Activated CD8-positive, alpha-beta T cell treated with anti-CD3 and anti-CD28 coated beads for 36 hours (primary cell): ENCODE measurements around the gene STAC3. TPM values are rescaled to one million over a fixed set of nuclear protein-coding genes. Genes with fewer than 3 reads are reported as not detected.

Experiments used
- ATAC-seq: fragments of 200-7000 bp; cut with Tn5 transposase; one replicate; pipeline ENCODE4 v1.10.0; 2021; ENCODE audit warnings: mild to moderate bottlenecking, moderate library complexity
- CTCF ChIA-PET: fragments of 350-600 bp; sonication (Branson Sonifier 250); formaldehyde crosslinking; loops from one replicate; lab custom pipeline; 2021; ENCODE audit warnings: antibody characterized with exemption; lab: Charles Lee
- POLR2A ChIA-PET: fragments of 350-600 bp; sonication (Branson Sonifier 250); formaldehyde crosslinking; loops from one replicate; lab custom pipeline; 2021; ENCODE audit warnings: antibody characterized with exemption; lab: Charles Lee
- DNase-seq: peaks from one replicate; pipeline ENCODE4 v3.0.0-alpha.2; 2020
- H3K27ac Mint-ChIP-seq: one replicate; pipeline ENCODE4 v1.8.0; 2021; ENCODE audit warnings: mild to moderate bottlenecking, mixed read lengths
- H3K27me3 Mint-ChIP-seq: one replicate; pipeline ENCODE4 v1.8.0; 2021; ENCODE audit warnings: mixed read lengths
- H3K36me3 Mint-ChIP-seq: one replicate; pipeline ENCODE4 v1.8.0; 2021; ENCODE audit warnings: low read depth, mixed read lengths
- H3K4me1 Mint-ChIP-seq: one replicate; pipeline ENCODE4 v1.8.0; 2021; ENCODE audit warnings: low read depth, mixed read lengths
- H3K4me3 Mint-ChIP-seq: one replicate; pipeline ENCODE4 v1.8.0; 2021; ENCODE audit warnings: mild to moderate bottlenecking, moderate library complexity, mixed read lengths
- H3K9me3 Mint-ChIP-seq: one replicate; pipeline ENCODE4 v1.8.0; 2021; ENCODE audit warnings: mixed read lengths
- intact Hi-C: fragments of 100-400 bp; cut with micrococcal nuclease; formaldehyde crosslinking; loops from one replicate; pipeline ENCODE4 v1.10.0; 2022
- total RNA-seq, 2 experiments: library from RNA; stranded (reverse); gene quantifications; one replicate each; pipeline ENCODE4 v1.2.3, GENCODE V29; 2021
- TF ChIP-seq, protein P1 (sequence below): fragments of 200-600 bp; IDR thresholded peaks from one replicate; pipeline ENCODE4 v1.8.0; 2022; ENCODE audit warnings: antibody characterized with exemption, mild to moderate bottlenecking

Gene STAC3
- total RNA-seq, 2 experiments from 2014 or later: 1.7 to 2.1 TPM

- DNase-seq (peak; percentile 86), ATAC-seq (peak; percentile 22)
- Mint-ChIP-seq H3K4me1 (peaks cover 46% of the 10 kb centered on the region), H3K27ac (no peak overlapping the region), H3K27me3 (peaks cover 30% of the 10 kb centered on the region), H3K36me3 (no peaks in the 10 kb centered on the region), H3K4me3 (peak overlapping the region; percentile 60), H3K9me3 (no peaks in the 10 kb centered on the region)
- CTCF ChIA-PET: interaction anchor here (0.6 to 12.7 kb wide), 49 partner anchors 11 to 485 kb away, joined by 3 to 431 read pairs (median 5); partner anchors contain the start of genes GLI1, INHBE, NXPH4 and SHMT2
- TF ChIP-seq, protein P1, sequence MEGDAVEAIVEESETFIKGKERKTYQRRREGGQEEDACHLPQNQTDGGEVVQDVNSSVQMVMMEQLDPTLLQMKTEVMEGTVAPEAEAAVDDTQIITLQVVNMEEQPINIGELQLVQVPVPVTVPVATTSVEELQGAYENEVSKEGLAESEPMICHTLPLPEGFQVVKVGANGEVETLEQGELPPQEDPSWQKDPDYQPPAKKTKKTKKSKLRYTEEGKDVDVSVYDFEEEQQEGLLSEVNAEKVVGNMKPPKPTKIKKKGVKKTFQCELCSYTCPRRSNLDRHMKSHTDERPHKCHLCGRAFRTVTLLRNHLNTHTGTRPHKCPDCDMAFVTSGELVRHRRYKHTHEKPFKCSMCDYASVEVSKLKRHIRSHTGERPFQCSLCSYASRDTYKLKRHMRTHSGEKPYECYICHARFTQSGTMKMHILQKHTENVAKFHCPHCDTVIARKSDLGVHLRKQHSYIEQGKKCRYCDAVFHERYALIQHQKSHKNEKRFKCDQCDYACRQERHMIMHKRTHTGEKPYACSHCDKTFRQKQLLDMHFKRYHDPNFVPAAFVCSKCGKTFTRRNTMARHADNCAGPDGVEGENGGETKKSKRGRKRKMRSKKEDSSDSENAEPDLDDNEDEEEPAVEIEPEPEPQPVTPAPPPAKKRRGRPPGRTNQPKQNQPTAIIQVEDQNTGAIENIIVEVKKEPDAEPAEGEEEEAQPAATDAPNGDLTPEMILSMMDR: peak; percentile 79
- POLR2A ChIA-PET: interaction anchor here (0.9 to 12.9 kb wide), 5 partner anchors 16 to 216 kb away, joined by 3 to 238 read pairs (median 5); partner anchors contain the start of genes NXPH4 and SHMT2
- intact Hi-C loops: loop anchor here (1.0 kb wide), 1 partner anchor 30 kb away; no protein-coding TSS in a partner anchor
These were observed 8.1 kb downstream of the STAC3 start for GRCh38 chr12:57242691-57243454.

DNA sequence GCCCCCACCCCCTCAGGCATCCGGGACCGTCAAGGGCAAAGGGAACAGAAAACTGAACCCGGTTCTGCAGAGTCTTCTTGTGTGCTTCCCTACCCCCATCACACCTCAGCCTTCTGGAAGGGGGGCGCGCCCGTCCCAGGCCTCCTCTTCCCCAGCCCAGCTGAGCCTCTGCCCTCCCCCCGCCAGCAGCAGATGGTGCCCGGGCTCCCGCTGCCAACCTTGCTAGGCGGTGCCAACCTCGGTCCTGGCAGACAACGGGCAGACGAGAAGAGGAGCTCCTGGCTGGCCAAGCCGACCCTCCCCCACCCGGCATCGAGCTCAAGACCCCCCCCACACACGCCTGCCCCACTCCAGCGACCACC is 8.7 kb downstream of the STAC3 start:
- TF ChIP-seq, protein P1: no peak
- ATAC-seq: no peak
- no peak for DNase-seq
- H3K36me3 Mint-ChIP-seq: no peaks in the 10 kb centered on the region
- CTCF ChIA-PET: interaction anchor here (0.9 to 12.7 kb wide), 37 partner anchors 11 to 256 kb away, joined by 3 to 431 read pairs (median 6); partner anchors contain the start of genes GLI1, INHBE, NXPH4 and SHMT2
- intact Hi-C loops: no loop called here
- H3K9me3 Mint-ChIP-seq: no peaks in the 10 kb centered on the region
- peaks cover 36% of the 10 kb centered on the region for H3K27me3 Mint-ChIP-seq
- POLR2A ChIA-PET: interaction anchor here (1.0 to 12.9 kb wide), 4 partner anchors 15 to 217 kb away, joined by 3 to 238 read pairs (median 51); partner anchors contain the start of genes NXPH4 and SHMT2
- no peak overlapping the region for H3K27ac Mint-ChIP-seq
- H3K4me3 Mint-ChIP-seq: no peak overlapping the region
- H3K4me1 Mint-ChIP-seq: peaks cover 50% of the 10 kb centered on the region

DNA sequence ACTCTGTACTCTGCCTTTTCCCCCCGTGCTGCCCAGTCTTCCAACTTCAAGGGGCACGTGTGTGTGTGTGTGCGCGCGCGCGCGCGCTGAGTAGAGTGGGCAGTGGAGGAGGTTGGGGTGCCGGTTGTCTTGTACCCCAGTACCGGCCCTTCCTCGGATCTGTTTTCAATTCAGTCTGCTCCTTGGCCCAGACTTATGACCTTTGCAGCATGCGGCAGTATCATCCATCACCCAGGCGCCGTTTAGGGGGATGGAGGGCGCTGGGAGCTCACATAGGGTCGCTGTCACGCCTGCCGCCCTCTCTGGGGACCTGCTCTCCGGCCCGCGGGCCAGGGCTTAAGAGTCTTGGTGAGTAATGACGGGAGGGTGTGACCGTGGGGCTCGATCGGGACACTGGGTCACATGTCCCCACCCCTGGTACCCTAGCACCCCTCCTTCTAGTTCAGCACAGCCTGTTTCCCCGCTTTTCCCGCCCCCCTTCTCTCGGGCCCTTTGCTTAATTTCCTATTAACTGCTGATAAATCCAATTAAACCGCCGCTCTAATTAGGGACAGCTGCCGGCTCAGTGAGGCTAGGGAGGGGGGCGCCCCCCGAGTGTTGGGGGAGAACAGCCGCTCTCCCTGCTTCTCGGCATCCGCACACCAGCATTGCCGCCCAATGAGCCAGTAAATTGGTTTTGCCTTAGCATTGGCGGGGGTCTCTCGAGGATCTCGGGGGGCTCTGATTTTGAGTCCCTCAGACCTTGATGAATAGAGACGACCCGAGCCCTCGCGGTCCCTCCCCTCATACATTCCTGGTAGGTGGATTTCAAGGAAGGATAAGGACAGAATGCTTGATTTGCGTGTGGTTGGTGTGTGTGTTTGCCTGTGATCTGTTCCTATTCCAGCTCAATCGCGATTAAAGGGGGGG is 9.3 kb downstream of the STAC3 start:
- intact Hi-C loops: no loop called here
- H3K27ac Mint-ChIP-seq: no peak overlapping the region
- ATAC-seq (no peak), DNase-seq (no peak)
- H3K4me3 Mint-ChIP-seq: peak overlapping the region; percentile 83
- H3K9me3 Mint-ChIP-seq: no peaks in the 10 kb centered on the region
- TF ChIP-seq, protein P1: no peak
- CTCF ChIA-PET: interaction anchor here (1.1 to 12.7 kb wide), 19 partner anchors 12 to 236 kb away, joined by 3 to 431 read pairs (median 12); partner anchors contain the start of genes GLI1, INHBE, NXPH4 and SHMT2
- peaks cover 57% of the 10 kb centered on the region for H3K4me1 Mint-ChIP-seq
- no peaks in the 10 kb centered on the region for H3K36me3 Mint-ChIP-seq
- POLR2A ChIA-PET: interaction anchor here (0.5 to 12.9 kb wide), 6 partner anchors 15 to 602 kb away, joined by 3 to 238 read pairs (median 4); partner anchors contain the start of genes NXPH4 and SHMT2
- H3K27me3 Mint-ChIP-seq: peaks cover 41% of the 10 kb centered on the region

DNA sequence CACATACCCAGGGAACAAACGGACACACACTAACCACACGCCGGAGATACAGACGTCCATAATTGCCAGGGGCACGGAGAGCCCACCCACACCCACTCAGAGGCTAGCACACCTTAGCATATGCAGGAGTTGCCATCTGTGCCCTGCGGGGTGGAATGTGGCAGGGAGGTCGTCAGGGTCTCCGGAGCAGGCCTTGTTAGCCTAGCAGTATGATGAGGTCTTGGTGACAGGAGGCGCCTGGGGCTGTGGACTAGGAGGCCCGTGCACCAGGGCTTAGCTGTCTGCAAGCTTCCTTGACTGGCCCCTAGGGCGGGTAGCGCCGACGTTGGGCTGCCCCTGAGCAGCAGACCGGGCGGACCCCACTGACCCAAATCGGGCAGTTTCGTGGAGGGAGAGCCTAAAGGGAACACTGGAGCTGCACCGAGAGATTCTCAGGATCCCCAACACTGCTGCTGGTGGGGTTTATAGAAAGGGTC is 10.0 kb downstream of the STAC3 start:
- peak; percentile 57 for DNase-seq
- TF ChIP-seq, protein P1: peak; percentile 43
- POLR2A ChIA-PET: interaction anchor here (0.6 to 12.9 kb wide), 4 partner anchors 14 to 150 kb away, joined by 3 to 238 read pairs (median 52); partner anchors contain the start of genes NXPH4 and SHMT2
- Mint-ChIP-seq H3K9me3 (no peaks in the 10 kb centered on the region), H3K4me1 (peaks cover 57% of the 10 kb centered on the region), H3K36me3 (no peaks in the 10 kb centered on the region), H3K4me3 (peak overlapping the region; percentile 83), H3K27ac (peak overlapping the region; percentile 67), H3K27me3 (peaks cover 41% of the 10 kb centered on the region)
- no peak for ATAC-seq
- CTCF ChIA-PET: interaction anchor here (0.7 to 12.7 kb wide), 9 partner anchors 13 to 219 kb away, joined by 3 to 431 read pairs (median 34); partner anchors contain the start of genes GLI1, INHBE, NXPH4 and SHMT2
- intact Hi-C loops: no loop called here
